Lower lobe of right lung (tissue), 2 donors: ENCODE data around the gene FUT7. TPM values are rescaled to one million over a fixed set of nuclear protein-coding genes. Genes with fewer than 3 reads are reported as not detected.

Source experiments
- ATAC-seq, 2 donors: fragments of 200-7000 bp; cut with Tn5 transposase; one replicate each; pipeline ENCODE4 v1.9.1; 2020 to 2022; ENCODE audit warnings: mild to moderate bottlenecking in 2 of 2, moderate library complexity in 2 of 2
- DNase-seq: peaks from one replicate; pipeline ENCODE4 v3.0.0-alpha.2; 2020
- H3K27ac ChIP-seq: fragments of 200-600 bp; one replicate; pipeline ENCODE4 v1.8.0; 2022
- H3K27me3 ChIP-seq: fragments of 200-600 bp; one replicate; pipeline ENCODE4 v1.8.0; 2022; ENCODE audit warnings: low read depth
- H3K36me3 ChIP-seq: fragments of 200-600 bp; one replicate; pipeline ENCODE4 v1.8.0; 2022; ENCODE audit warnings: mild to moderate bottlenecking
- H3K4me1 ChIP-seq: fragments of 200-600 bp; one replicate; pipeline ENCODE4 v1.8.0; 2022
- H3K4me3 ChIP-seq: fragments of 200-600 bp; one replicate; pipeline ENCODE4 v1.8.0; 2022; ENCODE audit warnings: mild to moderate bottlenecking
- H3K9me3 ChIP-seq: fragments of 200-600 bp; one replicate; pipeline ENCODE4 v1.8.0; 2022
- CTCF ChIP-seq: fragments of 200-600 bp; IDR thresholded peaks from one replicate; pipeline ENCODE4 v1.8.0; 2022; ENCODE audit warnings: antibody characterized with exemption, mild to moderate bottlenecking
- intact Hi-C: fragments of 100-400 bp; cut with DNase I; formaldehyde crosslinking; loops from one replicate; pipeline ENCODE4 v1.11.0; 2022
- total RNA-seq: library from RNA; stranded (reverse); fragmentation: NEBNext Ultra II Directional; extraction: Animal tissue kit (Norgen Biotek cat#: 25700); gene quantifications from one replicate; pipeline ENCODE4 v1.2.1, GENCODE V29; 2021
- donor health status: DM: no; HTN: yes; CAD: no; lungs with severe emphysema.

The FUT7 gene
- total RNA-seq, 1 donor from 2014 or later: 1.1 TPM

- DNase-seq: no peak
- no peaks in the 10 kb centered on the region for H3K27me3 ChIP-seq
- H3K4me3 ChIP-seq: no peak overlapping the region
- no peaks in the 10 kb centered on the region for H3K9me3 ChIP-seq
- intact Hi-C loops: no loop called here
- no peak overlapping the region for H3K27ac ChIP-seq
- no peak for TF ChIP-seq CTCF
- H3K36me3 ChIP-seq: peaks cover 3% of the 10 kb centered on the region
- ATAC-seq: no peak
- H3K4me1 ChIP-seq: peaks cover 19% of the 10 kb centered on the region
These were observed 8.7 kb downstream of the FUT7 start for GRCh38 chr9:137023157-137023556.

GRCh38 chr9:137022662-137023008 lies 9.3 kb downstream of the FUT7 start:
- peaks cover 19% of the 10 kb centered on the region for H3K4me1 ChIP-seq
- DNase-seq: no peak
- no peak overlapping the region for H3K4me3 ChIP-seq
- no peaks in the 10 kb centered on the region for H3K9me3 ChIP-seq
- intact Hi-C loops: no loop called here
- peaks cover 7% of the 10 kb centered on the region for H3K36me3 ChIP-seq
- no peaks in the 10 kb centered on the region for H3K27me3 ChIP-seq
- H3K27ac ChIP-seq: no peak overlapping the region
- no peak for ATAC-seq
- TF ChIP-seq CTCF: no peak

GRCh38 chr9:137021979-137022661 lies 9.8 kb downstream of the FUT7 start:
- peaks cover 12% of the 10 kb centered on the region for H3K36me3 ChIP-seq
- intact Hi-C loops: no loop called here
- H3K27ac ChIP-seq: no peak overlapping the region

DNA sequence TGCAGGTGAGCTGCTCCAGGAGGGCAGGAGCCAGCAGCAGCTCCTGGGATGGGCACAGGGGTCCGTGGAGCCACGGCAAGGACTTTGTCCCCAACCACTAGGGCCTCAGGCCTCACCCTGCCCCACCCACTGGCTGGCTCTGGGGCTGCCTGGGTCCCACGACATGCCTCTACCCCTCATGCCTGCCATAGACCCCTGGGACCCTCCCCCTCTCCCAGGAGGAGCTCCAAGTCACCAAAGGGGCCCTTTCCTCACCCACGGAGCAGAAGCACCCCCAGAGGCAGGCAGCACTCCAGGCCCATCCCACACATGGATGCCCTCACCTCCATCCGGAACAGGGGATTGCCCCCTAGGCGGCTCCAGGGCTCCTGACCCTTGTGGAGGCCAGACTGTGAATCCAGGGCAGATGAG lies 10.3 kb downstream of the FUT7 start:
- H3K27me3 ChIP-seq: no peaks in the 10 kb centered on the region
- no peaks in the 10 kb centered on the region for H3K9me3 ChIP-seq
- no peak for ATAC-seq
- no peak for TF ChIP-seq CTCF
- DNase-seq: no peak
- H3K27ac ChIP-seq: no peak overlapping the region
- H3K36me3 ChIP-seq: peaks cover 18% of the 10 kb centered on the region
- H3K4me1 ChIP-seq: peaks cover 9% of the 10 kb centered on the region
- H3K4me3 ChIP-seq: no peak overlapping the region
- intact Hi-C loops: no loop called here

More at GRCh38 chr9:137021979-137022661, 9.8 kb downstream of the FUT7 start:
- DNase-seq: peak; percentile 73
- Histone ChIP-seq H3K4me1 (peaks cover 14% of the 10 kb centered on the region), H3K4me3 (no peak overlapping the region), H3K9me3 (no peaks in the 10 kb centered on the region), H3K27me3 (no peaks in the 10 kb centered on the region)
- no peak for TF ChIP-seq CTCF
- ATAC-seq: peak; percentile 45 to 57

GRCh38 chr9:137020771-137021567 lies 10.9 kb downstream of the FUT7 start:
- DNase-seq (no peak), ATAC-seq (no peak)
- Histone ChIP-seq H3K4me1 (peaks cover 3% of the 10 kb centered on the region), H3K9me3 (no peaks in the 10 kb centered on the region), H3K27me3 (no peaks in the 10 kb centered on the region), H3K27ac (no peak overlapping the region), H3K36me3 (peaks cover 24% of the 10 kb centered on the region), H3K4me3 (no peak overlapping the region)
- TF ChIP-seq CTCF: no peak
- intact Hi-C loops: no loop called here
